Prostate gland (tissue), 2 donors: ENCODE measurements around the gene ZNF516. TPM values are rescaled to one million over a fixed set of nuclear protein-coding genes. Genes with fewer than 3 reads are reported as not detected.
A peak's percentile ranks its signal among the peaks of the same experiment; 100 is the strongest.

ENCODE experiments used
- DNase-seq: peaks from one replicate; pipeline ENCODE4 v3.0.0-alpha.2; 2019; ENCODE audit warnings: low spot score
- H3K27ac ChIP-seq, 2 donors: fragments of 200-600 bp; sonication (generic); 2 replicates each; pipeline ENCODE4 v1.5.1; 2017 to 2019
- H3K27me3 ChIP-seq: fragments of 200-600 bp; sonication (generic); replicated peaks from 2 replicates; pipeline ENCODE4 v1.5.1; 2019; ENCODE audit not compliant: insufficient read depth
- H3K36me3 ChIP-seq, 2 donors: fragments of 200-600 bp; sonication (generic); 1 replicate in 1 of 2; 2 replicates in 1 of 2; pipeline versions ENCODE4 v1.5.1 to v1.8.1; 2017 to 2019
- H3K4me1 ChIP-seq: fragments of 200-600 bp; sonication (generic); replicated peaks from 2 replicates; pipeline ENCODE4 v1.5.1; 2019
- H3K4me3 ChIP-seq, 2 donors: fragments of 200-600 bp; sonication (generic); 2 replicates each; pipeline ENCODE4 v1.5.1; 2017 to 2019
- H3K9me3 ChIP-seq: fragments of 200-600 bp; sonication (generic); 2 replicates; pipeline ENCODE4 v1.5.1; 2017
- CTCF ChIP-seq, 4 experiments: fragments of 200-600 bp in 2 of 4; fragments of 450-650 bp in 2 of 4; sonication (generic) in 2 of 4; IDR thresholded peaks; 1 replicate in 3 of 4; 2 replicates in 1 of 4; pipeline ENCODE4 v1.5.1; 2016 to 2019; ENCODE audit warnings: antibody characterized with exemption in 4 of 4, mild to moderate bottlenecking in 2 of 4, moderate library complexity in 2 of 4
- POLR2A ChIP-seq: fragments of 450-650 bp; IDR thresholded peaks from one replicate; pipeline ENCODE4 v1.6.1; 2016; ENCODE audit warnings: antibody characterized with exemption, mild to moderate bottlenecking
- POLR2AphosphoS5 ChIP-seq: sonication (generic); formaldehyde crosslinking; IDR thresholded peaks from one replicate; pipeline ENCODE4 v1.6.1; 2017; ENCODE audit warnings: antibody characterized with exemption
- WGBS: methylation state at CpG from one replicate; pipeline ENCODE4 v1.1.5; 2018; 5-methylcytosine and 5-hydroxymethylcytosine counted together
- intact Hi-C: fragments of 100-400 bp; cut with DNase I; formaldehyde crosslinking; loops from one replicate; pipeline ENCODE4 v1.14.2; 2022
- total RNA-seq, 2 donors: library from RNA; depleted of rRNA; stranded (reverse); fragments of >200 nt; gene quantifications; one replicate each; pipeline ENCODE4 v1.1.0, GENCODE V29; 2016

ZNF516 gene
- total RNA-seq, 2 donors from 2014 or later: 25.0 to 158 TPM

- intact Hi-C loops: no loop called here
- Histone ChIP-seq H3K9me3 (no peaks in the 10 kb centered on the region), H3K4me1 (no peaks in the 10 kb centered on the region), H3K27me3 (no peaks in the 10 kb centered on the region), H3K36me3 (no peaks in the 10 kb centered on the region), H3K4me3 (no peak overlapping the region), H3K27ac (no peak overlapping the region)
- no peak for DNase-seq
- 49% methylated on average over 2 of the region's 2 CpGs for WGBS
- TF ChIP-seq POLR2AphosphoS5: peak; percentile 38
- no peak for TF ChIP-seq CTCF (IDR thresholded peaks at IDR 0.05)
- no peak for TF ChIP-seq POLR2A
Measured at GRCh38 chr18:76339246-76339620, 155.8 kb downstream of the ZNF516 start.

- no peaks in the 10 kb centered on the region for H3K4me1 ChIP-seq
- H3K9me3 ChIP-seq: no peaks in the 10 kb centered on the region
- H3K4me3 ChIP-seq: no peak overlapping the region
- no peak for DNase-seq
- H3K27ac ChIP-seq: no peak overlapping the region
- TF ChIP-seq POLR2A: no peak
- TF ChIP-seq CTCF (IDR thresholded peaks at IDR 0.05): no peak
- no peak for TF ChIP-seq POLR2AphosphoS5
- H3K27me3 ChIP-seq: no peaks in the 10 kb centered on the region
- no peaks in the 10 kb centered on the region for H3K36me3 ChIP-seq
- whole genome bisulfite sequencing: 58% methylated on average over 5 of the region's 5 CpGs
- intact Hi-C loops: no loop called here
Measured at GRCh38 chr18:76338619-76339245, 156.3 kb downstream of the ZNF516 start.

GRCh38 chr18:76338088-76338487 lies 157.0 kb downstream of the ZNF516 start:
- no peaks in the 10 kb centered on the region for H3K27me3 ChIP-seq
- TF ChIP-seq CTCF (IDR thresholded peaks at IDR 0.05) (no peak), POLR2AphosphoS5 (no peak), POLR2A (no peak)
- no peaks in the 10 kb centered on the region for H3K9me3 ChIP-seq
- intact Hi-C loops: no loop called here
- no peaks in the 10 kb centered on the region for H3K36me3 ChIP-seq
- H3K4me3 ChIP-seq: no peak overlapping the region
- no peaks in the 10 kb centered on the region for H3K4me1 ChIP-seq
- H3K27ac ChIP-seq: no peak overlapping the region
- 95% methylated on average over 9 of the region's 9 CpGs for WGBS
- DNase-seq: no peak

GRCh38 chr18:76335859-76336640 lies 159.0 kb downstream of the ZNF516 start:
- WGBS: 71% methylated on average over 10 of the region's 10 CpGs
- H3K27me3 ChIP-seq: no peaks in the 10 kb centered on the region
- no peak overlapping the region for H3K4me3 ChIP-seq
- no peaks in the 10 kb centered on the region for H3K4me1 ChIP-seq
- no peaks in the 10 kb centered on the region for H3K36me3 ChIP-seq
- H3K27ac ChIP-seq: no peak overlapping the region
- no peaks in the 10 kb centered on the region for H3K9me3 ChIP-seq
- no peak for DNase-seq
- intact Hi-C loops: no loop called here
- TF ChIP-seq POLR2A (no peak), CTCF (IDR thresholded peaks at IDR 0.05) (no peak), POLR2AphosphoS5 (no peak)

- H3K9me3 ChIP-seq: no peaks in the 10 kb centered on the region
- H3K36me3 ChIP-seq: no peaks in the 10 kb centered on the region
- no peak for DNase-seq
- TF ChIP-seq CTCF (IDR thresholded peaks at IDR 0.05) (no peak), POLR2AphosphoS5 (no peak), POLR2A (no peak)
- H3K27me3 ChIP-seq: no peaks in the 10 kb centered on the region
- WGBS: 85% methylated on average over 4 of the region's 4 CpGs
- no peak overlapping the region for H3K27ac ChIP-seq
- intact Hi-C loops: no loop called here
- no peaks in the 10 kb centered on the region for H3K4me1 ChIP-seq
- H3K4me3 ChIP-seq: no peak overlapping the region
Measured at GRCh38 chr18:76328140-76328539, 166.9 kb downstream of the ZNF516 start.
